ENCODE results near the gene L3MBTL4. TPM values are rescaled to one million over a fixed set of nuclear protein-coding genes. Genes with fewer than 3 reads are reported as not detected.

The L3MBTL4 gene
- total RNA-seq, 1 experiment from 2014 or later, result 1.4 TPM

GRCh38 chr18:6013171-6013810 is 401.4 kb downstream of the L3MBTL4 start:
- no peak for ATAC-seq
- CTCF ChIA-PET, result interaction anchor here (1.2 kb wide), 1 partner anchor 9 kb away, joined by 3 read pairs; no protein-coding TSS in a partner anchor
- no peaks in the 10 kb centered on the region for H3K27me3 Mint-ChIP-seq (ENCODE audit: low read depth)
- TF ChIP-seq AFF4 (CRISPR knock-in tag; IDR thresholded peaks at IDR 0.05; ENCODE audit: borderline replicate concordance) (no peak), NR1H2 (CRISPR knock-in tag; IDR thresholded peaks at IDR 0.05) (no peak), E2F5 (CRISPR knock-in tag; IDR thresholded peaks at IDR 0.05) (no peak), ESRRA (CRISPR knock-in tag; IDR thresholded peaks at IDR 0.05; ENCODE audit: borderline replicate concordance) (no peak), GABPB1 (CRISPR knock-in tag; IDR thresholded peaks at IDR 0.05) (no peak), ZNF423 (CRISPR knock-in tag; IDR thresholded peaks at IDR 0.05) (no peak), SOX15 (CRISPR knock-in tag; IDR thresholded peaks at IDR 0.05) (no peak), TP53 (CRISPR knock-in tag; IDR thresholded peaks at IDR 0.05) (no peak), FOXK1 (CRISPR knock-in tag; IDR thresholded peaks at IDR 0.05) (no peak), NR2C2 (CRISPR knock-in tag; IDR thresholded peaks at IDR 0.05) (no peak), ZNF219 (CRISPR knock-in tag; IDR thresholded peaks at IDR 0.05; ENCODE audit: borderline replicate concordance) (no peak), NFE2L1 (CRISPR knock-in tag; IDR thresholded peaks at IDR 0.05) (no peak), PREB (CRISPR knock-in tag; IDR thresholded peaks at IDR 0.05; ENCODE audit: borderline replicate concordance) (no peak)
- TF ChIP-seq, protein P1, sequence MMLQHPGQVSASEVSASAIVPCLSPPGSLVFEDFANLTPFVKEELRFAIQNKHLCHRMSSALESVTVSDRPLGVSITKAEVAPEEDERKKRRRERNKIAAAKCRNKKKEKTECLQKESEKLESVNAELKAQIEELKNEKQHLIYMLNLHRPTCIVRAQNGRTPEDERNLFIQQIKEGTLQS (CRISPR knock-in tag; conservative IDR thresholded peaks at IDR 0.05), result no peak
- TF ChIP-seq, protein P2, sequence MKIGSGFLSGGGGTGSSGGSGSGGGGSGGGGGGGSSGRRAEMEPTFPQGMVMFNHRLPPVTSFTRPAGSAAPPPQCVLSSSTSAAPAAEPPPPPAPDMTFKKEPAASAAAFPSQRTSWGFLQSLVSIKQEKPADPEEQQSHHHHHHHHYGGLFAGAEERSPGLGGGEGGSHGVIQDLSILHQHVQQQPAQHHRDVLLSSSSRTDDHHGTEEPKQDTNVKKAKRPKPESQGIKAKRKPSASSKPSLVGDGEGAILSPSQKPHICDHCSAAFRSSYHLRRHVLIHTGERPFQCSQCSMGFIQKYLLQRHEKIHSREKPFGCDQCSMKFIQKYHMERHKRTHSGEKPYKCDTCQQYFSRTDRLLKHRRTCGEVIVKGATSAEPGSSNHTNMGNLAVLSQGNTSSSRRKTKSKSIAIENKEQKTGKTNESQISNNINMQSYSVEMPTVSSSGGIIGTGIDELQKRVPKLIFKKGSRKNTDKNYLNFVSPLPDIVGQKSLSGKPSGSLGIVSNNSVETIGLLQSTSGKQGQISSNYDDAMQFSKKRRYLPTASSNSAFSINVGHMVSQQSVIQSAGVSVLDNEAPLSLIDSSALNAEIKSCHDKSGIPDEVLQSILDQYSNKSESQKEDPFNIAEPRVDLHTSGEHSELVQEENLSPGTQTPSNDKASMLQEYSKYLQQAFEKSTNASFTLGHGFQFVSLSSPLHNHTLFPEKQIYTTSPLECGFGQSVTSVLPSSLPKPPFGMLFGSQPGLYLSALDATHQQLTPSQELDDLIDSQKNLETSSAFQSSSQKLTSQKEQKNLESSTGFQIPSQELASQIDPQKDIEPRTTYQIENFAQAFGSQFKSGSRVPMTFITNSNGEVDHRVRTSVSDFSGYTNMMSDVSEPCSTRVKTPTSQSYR (CRISPR knock-in tag; IDR thresholded peaks at IDR 0.05), result no peak
- no peak for DNase-seq (ENCODE audit: low spot score)
- POLR2A ChIA-PET, result no interaction called here
- H3K9me3 Mint-ChIP-seq, result no peaks in the 10 kb centered on the region
- peaks cover 19% of the 10 kb centered on the region for H3K4me1 Mint-ChIP-seq
- H3K36me3 Mint-ChIP-seq, result no peaks in the 10 kb centered on the region
- H3K27ac Mint-ChIP-seq, result no peak overlapping the region
- no peak overlapping the region for H3K4me3 Mint-ChIP-seq

- no peak overlapping the region for H3K4me3 Mint-ChIP-seq
- ChIA-PET CTCF (no interaction called here), POLR2A (no interaction called here)
- H3K27ac Mint-ChIP-seq, result no peak overlapping the region
- peaks cover 6% of the 10 kb centered on the region for H3K9me3 Mint-ChIP-seq
- TF ChIP-seq OVOL2 (CRISPR knock-in tag; IDR thresholded peaks at IDR 0.05; ENCODE audit: borderline replicate concordance), result no peak
- TF ChIP-seq, protein P3, sequence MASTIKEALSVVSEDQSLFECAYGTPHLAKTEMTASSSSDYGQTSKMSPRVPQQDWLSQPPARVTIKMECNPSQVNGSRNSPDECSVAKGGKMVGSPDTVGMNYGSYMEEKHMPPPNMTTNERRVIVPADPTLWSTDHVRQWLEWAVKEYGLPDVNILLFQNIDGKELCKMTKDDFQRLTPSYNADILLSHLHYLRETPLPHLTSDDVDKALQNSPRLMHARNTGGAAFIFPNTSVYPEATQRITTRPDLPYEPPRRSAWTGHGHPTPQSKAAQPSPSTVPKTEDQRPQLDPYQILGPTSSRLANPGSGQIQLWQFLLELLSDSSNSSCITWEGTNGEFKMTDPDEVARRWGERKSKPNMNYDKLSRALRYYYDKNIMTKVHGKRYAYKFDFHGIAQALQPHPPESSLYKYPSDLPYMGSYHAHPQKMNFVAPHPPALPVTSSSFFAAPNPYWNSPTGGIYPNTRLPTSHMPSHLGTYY (CRISPR knock-in tag; IDR thresholded peaks at IDR 0.05), result no peak
- TF ChIP-seq FOXJ3 (CRISPR knock-in tag; IDR thresholded peaks at IDR 0.05; ENCODE audit: borderline replicate concordance), result no peak
- no peak for TF ChIP-seq ZNF263 (CRISPR knock-in tag; IDR thresholded peaks at IDR 0.05; ENCODE audit: low read depth)
- no peaks in the 10 kb centered on the region for H3K36me3 Mint-ChIP-seq
- ATAC-seq (no peak), DNase-seq (ENCODE audit: low spot score) (no peak)
- peaks cover 12% of the 10 kb centered on the region for H3K4me1 Mint-ChIP-seq
- H3K27me3 Mint-ChIP-seq (ENCODE audit: low read depth), result no peaks in the 10 kb centered on the region
These were observed 403.8 kb downstream of the L3MBTL4 start for GRCh38 chr18:6010921-6011320.

All from WTC11 (cell line).